ENCODE measurements around the gene TP53I13. TPM values are rescaled to one million over a fixed set of nuclear protein-coding genes. Genes with fewer than 3 reads are reported as not detected.
A peak's percentile ranks its signal among the peaks of the same experiment; 100 is the strongest.
"Not testable (repeated sequence)": the region's sequence is repeated elsewhere in the genome, so short reads cannot be mapped to it uniquely, and the experiment has no call there.

Gene TP53I13, protein sequence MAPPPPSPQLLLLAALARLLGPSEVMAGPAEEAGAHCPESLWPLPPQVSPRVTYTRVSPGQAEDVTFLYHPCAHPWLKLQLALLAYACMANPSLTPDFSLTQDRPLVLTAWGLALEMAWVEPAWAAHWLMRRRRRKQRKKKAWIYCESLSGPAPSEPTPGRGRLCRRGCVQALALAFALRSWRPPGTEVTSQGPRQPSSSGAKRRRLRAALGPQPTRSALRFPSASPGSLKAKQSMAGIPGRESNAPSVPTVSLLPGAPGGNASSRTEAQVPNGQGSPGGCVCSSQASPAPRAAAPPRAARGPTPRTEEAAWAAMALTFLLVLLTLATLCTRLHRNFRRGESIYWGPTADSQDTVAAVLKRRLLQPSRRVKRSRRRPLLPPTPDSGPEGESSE
- 42.9 and 45.8 TPM in 2 replicates for total RNA-seq (2014; rRNA removed; shearing (Covaris generic))

DNA sequence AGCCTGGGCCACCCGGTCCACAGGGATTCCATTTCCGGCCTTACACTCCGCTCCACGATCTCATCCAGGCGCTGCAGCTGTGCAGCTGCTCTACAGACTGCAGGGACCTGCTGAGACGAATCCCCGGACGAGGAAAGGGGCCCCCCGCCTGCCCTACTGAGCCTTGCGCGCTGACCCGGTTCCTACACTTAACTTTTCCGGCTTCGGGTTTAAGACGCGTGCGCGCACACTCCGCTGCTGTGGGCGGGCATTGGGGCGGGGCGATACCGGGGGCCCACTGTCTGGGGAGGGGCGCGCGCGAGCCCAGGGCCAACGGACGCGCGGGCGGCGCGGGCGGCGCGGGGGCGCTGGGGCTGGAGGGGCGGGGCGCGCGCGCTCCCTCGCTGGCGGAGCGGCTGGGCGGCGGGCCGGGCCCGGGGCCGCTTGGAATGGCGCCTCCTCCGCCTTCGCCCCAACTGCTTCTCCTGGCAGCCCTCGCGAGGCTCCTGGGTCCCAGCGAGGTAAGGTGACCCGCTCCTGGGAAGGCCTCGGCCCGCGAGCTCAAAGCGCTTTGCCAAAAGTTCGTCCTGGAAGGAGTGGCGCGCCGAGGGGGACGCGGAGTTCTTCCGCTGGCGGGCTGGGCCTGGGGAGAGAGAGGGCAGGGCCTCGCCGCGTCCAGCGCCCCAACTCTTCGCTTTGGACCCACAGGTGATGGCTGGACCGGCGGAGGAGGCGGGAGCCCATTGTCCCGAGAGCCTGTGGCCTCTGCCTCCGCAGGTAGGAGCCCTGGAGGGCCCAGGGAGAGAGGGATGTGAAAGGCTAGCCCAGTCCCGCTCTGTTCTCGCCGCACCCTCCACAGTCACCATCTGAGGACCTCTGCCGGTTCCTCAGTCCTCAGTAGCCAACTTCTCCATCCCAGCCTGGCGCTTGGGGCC lies at the start of gene TP53I13:
Gene TP53I13 (plus strand): TSS at position 371 of the 914 bp plus-strand sequence. CDS start 58 bp downstream, at position 429.
- peak within 1 kb of the TSS; percentile 78 for H3K4me3 ChIP-seq (ENCODE audit: insufficient read depth, low read depth, low read length)
- DNase-seq, result peak; percentile 98
- H3K27me3 ChIP-seq (ENCODE audit: control insufficient read depth, insufficient read depth, low read length), result peaks cover 36% of the 10 kb centered on the region
- H3K36me3 ChIP-seq (replicated peaks; ENCODE audit: control insufficient read depth, insufficient read depth, low read length), result no peaks in the 10 kb centered on the region; the same call in 1 of the 2 replicates

DNA sequence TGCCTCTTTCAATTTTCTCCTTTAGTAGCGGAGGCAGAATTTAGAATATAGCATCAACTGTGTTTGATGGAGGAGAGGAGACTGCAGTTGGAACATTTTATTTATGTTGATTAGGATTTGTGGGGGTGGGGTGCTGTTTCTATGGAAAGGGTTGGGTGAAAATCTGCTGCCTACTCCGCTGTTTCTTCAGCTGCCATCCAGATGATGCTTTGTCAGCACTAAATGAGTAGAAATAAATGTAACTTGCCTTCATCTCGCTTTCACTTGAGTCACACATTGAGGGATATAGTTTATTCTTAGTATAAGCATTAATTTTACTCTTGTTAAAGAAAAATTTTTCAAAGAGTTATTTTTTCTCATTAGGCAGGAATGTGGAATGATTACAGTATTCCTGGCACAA lies 43.8 kb upstream of the TP53I13 start:
- no peaks in the 10 kb centered on the region for H3K27me3 ChIP-seq (ENCODE audit: control insufficient read depth, insufficient read depth, low read length)
- H3K36me3 ChIP-seq (replicated peaks; ENCODE audit: control insufficient read depth, insufficient read depth, low read length), result peaks cover 4% of the 10 kb centered on the region
- DNase-seq, result no peak
- H3K4me3 ChIP-seq (ENCODE audit: insufficient read depth, low read depth, low read length), result no peak overlapping the region

DNA sequence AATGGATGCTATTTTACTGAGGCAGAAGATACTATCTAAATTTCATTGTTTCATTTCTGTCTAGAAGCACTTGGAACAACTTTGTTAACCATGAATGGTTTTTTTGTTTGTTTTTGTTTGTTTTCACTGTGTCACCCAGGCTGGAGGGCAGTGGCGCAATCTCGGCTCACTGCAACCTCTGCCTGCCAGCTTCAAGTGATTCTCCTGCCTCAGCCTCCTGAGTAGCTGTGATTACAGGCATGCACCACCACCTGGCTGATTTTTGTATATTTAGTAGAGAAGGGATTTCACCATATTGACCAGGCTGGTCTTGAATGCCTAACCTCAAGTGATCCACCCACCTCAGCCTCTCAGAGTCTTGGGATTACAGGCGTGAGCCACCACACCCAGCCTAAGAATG lies 42.2 kb upstream of the TP53I13 start:
- H3K4me3 ChIP-seq (ENCODE audit: insufficient read depth, low read depth, low read length), result no peak overlapping the region
- no peaks in the 10 kb centered on the region for H3K27me3 ChIP-seq (ENCODE audit: control insufficient read depth, insufficient read depth, low read length)
- H3K36me3 ChIP-seq (replicated peaks; ENCODE audit: control insufficient read depth, insufficient read depth, low read length), result peaks cover 9% of the 10 kb centered on the region
- no peak for DNase-seq

DNA sequence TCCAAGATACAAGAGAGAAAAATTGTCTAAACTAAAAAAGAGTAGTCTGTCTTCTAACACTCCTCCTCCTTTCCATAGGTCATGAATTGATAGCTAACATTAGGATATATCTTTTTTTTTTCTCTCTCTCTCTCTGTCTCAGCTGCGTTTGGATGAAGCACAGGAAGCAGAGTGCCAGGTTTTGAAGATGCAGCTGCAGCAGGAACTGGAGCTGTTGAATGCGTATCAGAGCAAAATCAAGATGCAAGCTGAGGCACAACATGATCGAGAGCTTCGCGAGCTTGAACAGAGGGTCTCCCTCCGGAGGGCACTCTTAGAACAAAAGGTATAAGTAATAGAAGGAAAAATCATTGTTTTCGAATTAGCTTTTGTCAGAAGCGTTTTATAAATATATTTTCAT lies 34.5 kb upstream of the TP53I13 start:
- peaks cover 15% of the 10 kb centered on the region for H3K36me3 ChIP-seq (replicated peaks; ENCODE audit: control insufficient read depth, insufficient read depth, low read length)
- no peak for DNase-seq
- H3K4me3 ChIP-seq (ENCODE audit: insufficient read depth, low read depth, low read length), result no peak overlapping the region
- no peaks in the 10 kb centered on the region for H3K27me3 ChIP-seq (ENCODE audit: control insufficient read depth, insufficient read depth, low read length)

DNA sequence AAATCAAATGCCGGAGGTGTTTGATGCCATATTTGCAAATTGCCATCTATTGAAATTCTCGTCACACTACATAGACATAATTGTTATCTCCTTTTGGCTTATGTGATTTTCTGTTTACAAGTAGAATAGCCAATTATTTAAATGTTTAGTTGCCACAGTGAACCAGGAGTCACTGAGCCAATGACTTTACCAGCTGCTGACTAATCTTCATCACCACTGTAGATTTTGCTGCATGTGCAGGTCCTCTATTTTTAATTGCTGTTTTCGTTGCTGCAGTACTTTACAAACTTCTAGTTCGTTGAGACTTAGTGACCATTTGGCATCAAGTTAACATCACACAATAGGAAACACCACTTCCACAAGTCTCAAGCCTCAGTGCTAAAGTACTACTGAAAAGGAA lies 24.4 kb upstream of the TP53I13 start:
- H3K36me3 ChIP-seq (replicated peaks; ENCODE audit: control insufficient read depth, insufficient read depth, low read length), result peaks cover 9% of the 10 kb centered on the region
- DNase-seq, result no peak

DNA sequence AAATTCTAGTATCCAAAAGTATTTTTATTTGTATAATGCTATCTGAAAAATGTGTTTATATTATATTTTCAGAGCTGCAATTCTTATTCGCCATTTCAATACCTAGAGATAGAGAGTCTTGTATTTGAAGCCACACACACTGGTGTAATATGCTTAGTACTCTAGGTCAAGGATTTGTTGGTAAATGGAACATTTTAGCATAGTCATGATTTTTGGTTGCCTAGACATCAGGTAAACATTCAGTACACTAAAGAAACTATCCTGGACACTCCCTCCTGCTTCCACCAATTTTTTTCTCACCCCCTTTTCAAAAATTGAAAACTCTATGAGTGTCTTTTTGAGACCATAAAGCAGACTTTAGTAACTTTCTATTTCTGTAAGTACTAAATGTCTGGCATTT lies 22.4 kb upstream of the TP53I13 start:
- DNase-seq, result no peak
- Histone ChIP-seq H3K4me3 (ENCODE audit: insufficient read depth, low read depth, low read length) (no peak overlapping the region), H3K27me3 (ENCODE audit: control insufficient read depth, insufficient read depth, low read length) (no peaks in the 10 kb centered on the region), H3K36me3 (replicated peaks; ENCODE audit: control insufficient read depth, insufficient read depth, low read length) (peaks cover 9% of the 10 kb centered on the region)

More for the DNA sequence above, 24.4 kb upstream of the TP53I13 start:
- H3K27me3 ChIP-seq (ENCODE audit: control insufficient read depth, insufficient read depth, low read length), result no peaks in the 10 kb centered on the region
- no peak overlapping the region for H3K4me3 ChIP-seq (ENCODE audit: insufficient read depth, low read depth, low read length)

DNA sequence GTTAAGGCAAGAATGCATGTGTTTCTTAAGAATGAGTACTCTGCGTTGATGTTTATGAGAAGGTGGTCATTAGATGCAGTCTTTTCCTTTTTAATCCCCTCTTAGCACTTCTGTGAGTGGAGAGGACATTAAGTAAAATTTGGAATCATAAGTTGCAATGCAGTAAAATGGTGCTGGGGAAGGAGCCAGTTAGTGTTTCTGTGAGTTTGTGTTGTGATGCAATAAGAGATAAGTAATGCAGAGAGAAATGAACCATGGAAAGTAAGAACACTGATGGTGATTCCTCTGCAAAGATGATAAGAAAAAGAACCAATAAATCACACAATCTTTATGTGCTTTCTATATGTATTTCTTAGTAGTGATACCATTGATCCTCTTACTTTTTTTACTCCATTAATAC lies 21.7 kb upstream of the TP53I13 start:
- peaks cover 9% of the 10 kb centered on the region for H3K36me3 ChIP-seq (replicated peaks; ENCODE audit: control insufficient read depth, insufficient read depth, low read length)
- no peaks in the 10 kb centered on the region for H3K27me3 ChIP-seq (ENCODE audit: control insufficient read depth, insufficient read depth, low read length)
- DNase-seq, result no peak
- H3K4me3 ChIP-seq (ENCODE audit: insufficient read depth, low read depth, low read length), result no peak overlapping the region

DNA sequence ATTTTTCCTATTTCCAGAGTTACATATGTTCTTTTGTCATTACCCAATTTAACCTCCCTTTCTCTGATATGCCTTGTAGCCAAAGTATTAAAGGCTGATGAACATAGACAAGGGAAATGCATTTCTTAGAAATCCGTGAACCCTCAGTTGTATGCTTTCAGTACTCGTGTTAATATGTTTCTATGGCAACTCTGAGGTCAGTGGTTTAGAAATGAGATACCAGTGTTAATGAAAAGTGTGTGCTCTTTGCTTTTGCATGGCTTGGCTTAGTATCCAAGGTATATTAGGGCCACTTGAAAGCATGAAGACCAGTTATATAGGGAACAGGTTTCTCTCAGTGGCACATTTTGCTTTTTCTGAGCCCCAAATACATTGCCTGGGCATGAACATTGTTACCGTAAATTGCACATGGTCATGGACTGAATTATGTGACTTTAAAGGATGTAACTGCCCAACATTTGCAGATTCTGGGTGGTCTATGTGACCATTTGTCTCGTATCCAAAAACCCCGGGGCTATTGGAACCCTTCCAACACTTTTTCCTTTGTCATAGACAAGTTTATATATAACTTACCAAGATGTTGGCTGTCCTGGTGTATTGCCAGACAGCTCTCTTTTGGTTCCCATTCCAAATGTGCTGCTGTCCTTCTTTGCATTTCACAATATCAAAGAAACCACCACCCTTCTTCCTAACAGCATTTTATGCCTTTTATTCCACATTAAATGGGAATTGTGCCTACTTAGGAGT lies 19.2 kb upstream of the TP53I13 start:
- Histone ChIP-seq H3K27me3 (ENCODE audit: control insufficient read depth, insufficient read depth, low read length) (no peaks in the 10 kb centered on the region), H3K4me3 (ENCODE audit: insufficient read depth, low read depth, low read length) (no peak overlapping the region)

DNA sequence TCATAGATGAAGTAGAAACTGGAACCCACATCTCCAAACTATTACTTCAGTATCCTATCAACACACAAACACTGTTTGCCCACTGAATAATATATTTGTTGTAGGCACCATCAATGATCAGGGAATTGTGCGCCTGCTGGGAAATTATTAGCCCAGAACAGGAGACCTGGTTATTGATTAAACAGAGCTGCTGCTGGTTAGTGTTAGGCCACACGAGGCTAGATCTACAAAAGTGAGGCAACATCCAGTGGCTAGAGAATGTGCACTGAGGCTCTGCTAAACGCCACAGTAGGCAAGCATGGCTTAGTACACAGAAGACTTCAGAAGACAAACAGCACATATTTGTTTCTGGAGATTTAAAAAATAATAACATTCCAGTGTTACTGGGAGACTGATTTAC lies 12.7 kb upstream of the TP53I13 start:
- no peaks in the 10 kb centered on the region for H3K27me3 ChIP-seq (ENCODE audit: control insufficient read depth, insufficient read depth, low read length)
- H3K4me3 ChIP-seq (ENCODE audit: insufficient read depth, low read depth, low read length), result no peak overlapping the region
- no peaks in the 10 kb centered on the region for H3K36me3 ChIP-seq (replicated peaks; ENCODE audit: control insufficient read depth, insufficient read depth, low read length)
- DNase-seq, result no peak

More for the DNA sequence above, 19.2 kb upstream of the TP53I13 start:
- H3K36me3 ChIP-seq (replicated peaks; ENCODE audit: control insufficient read depth, insufficient read depth, low read length), result peaks cover 1% of the 10 kb centered on the region
- DNase-seq, result no peak

DNA sequence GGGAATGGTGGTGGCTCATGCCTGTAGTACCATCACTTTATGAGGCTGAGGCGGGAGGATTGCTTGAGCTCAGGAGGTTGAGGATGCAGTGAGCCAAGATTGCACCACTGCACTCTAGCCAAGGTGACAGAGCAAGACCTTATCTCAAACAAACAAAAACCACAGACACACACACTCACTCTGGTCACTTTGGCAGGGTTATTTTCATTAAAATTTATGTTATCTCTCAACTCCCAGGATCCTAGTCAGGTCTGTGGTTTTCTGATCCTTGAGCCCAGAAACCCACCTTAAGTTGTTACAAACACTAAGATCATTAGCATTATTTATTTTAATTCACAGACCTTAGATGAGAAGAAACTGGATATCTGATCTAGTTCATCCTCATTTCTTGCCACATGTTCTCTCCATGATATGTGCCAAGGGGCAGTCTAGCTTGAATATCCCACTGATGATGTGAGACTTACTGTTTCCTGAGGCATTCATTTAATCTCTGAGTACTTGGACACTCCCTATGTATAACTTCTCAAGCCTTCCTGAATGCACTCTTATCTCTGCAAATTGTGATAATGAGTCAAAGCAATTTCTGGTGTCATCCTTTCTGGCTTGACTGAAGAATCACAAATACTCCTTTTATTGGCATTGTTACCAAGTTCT lies 11.3 kb upstream of the TP53I13 start:
- no peak overlapping the region for H3K4me3 ChIP-seq (ENCODE audit: insufficient read depth, low read depth, low read length)
- DNase-seq, result no peak
- H3K27me3 ChIP-seq (ENCODE audit: control insufficient read depth, insufficient read depth, low read length), result no peaks in the 10 kb centered on the region; the same call in 1 of the 2 replicates
- H3K36me3 ChIP-seq (replicated peaks; ENCODE audit: control insufficient read depth, insufficient read depth, low read length), result no peaks in the 10 kb centered on the region

DNA sequence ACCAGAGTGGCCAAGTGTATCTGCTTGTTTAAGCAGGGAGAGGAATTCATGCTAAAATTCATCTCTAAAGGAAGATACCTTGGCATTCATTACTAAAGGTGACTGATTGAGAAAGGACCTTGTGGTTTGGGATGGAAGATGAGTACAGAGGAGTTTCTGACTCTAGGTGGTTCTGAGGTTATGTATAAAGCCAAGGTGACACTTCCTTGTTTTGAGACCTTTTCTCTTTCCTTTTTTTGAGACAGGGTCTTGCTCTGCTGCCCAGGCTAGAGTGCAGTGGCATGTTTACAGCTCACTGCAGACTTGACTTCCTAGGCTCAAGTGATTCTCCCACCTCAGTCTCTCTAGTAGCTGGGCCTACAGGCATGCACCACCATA lies 10.8 kb upstream of the TP53I13 start:
- Histone ChIP-seq H3K36me3 (replicated peaks; ENCODE audit: control insufficient read depth, insufficient read depth, low read length) (no peaks in the 10 kb centered on the region), H3K4me3 (ENCODE audit: insufficient read depth, low read depth, low read length) (no peak overlapping the region), H3K27me3 (ENCODE audit: control insufficient read depth, insufficient read depth, low read length) (no peaks in the 10 kb centered on the region; the same call in 1 of the 2 replicates)
- DNase-seq, result no peak

DNA sequence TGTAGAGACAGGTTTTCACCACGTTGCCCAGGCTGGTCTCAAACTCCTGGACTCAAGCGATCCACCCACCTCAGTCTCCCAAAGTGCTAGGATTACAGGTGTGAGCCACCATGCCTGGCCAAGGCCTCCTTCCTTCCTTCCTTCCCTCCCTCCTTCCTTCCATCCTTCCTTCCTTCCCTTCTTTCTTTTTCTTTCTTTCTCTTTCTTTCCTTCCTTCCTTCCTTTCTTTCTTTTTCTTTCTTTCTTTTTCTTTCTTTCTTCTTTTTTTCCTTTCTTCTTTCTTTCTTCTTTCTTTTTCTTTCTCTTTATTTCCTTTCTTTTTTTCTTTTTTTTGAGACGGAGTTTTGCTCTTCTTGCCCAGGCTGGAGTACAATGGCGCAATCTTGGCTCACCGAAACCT lies 10.4 kb upstream of the TP53I13 start:
- not testable (repeated sequence) for H3K4me3 ChIP-seq (ENCODE audit: insufficient read depth, low read depth, low read length); H3K36me3 ChIP-seq (replicated peaks; ENCODE audit: control insufficient read depth, insufficient read depth, low read length); DNase-seq; H3K27me3 ChIP-seq (ENCODE audit: control insufficient read depth, insufficient read depth, low read length)

DNA sequence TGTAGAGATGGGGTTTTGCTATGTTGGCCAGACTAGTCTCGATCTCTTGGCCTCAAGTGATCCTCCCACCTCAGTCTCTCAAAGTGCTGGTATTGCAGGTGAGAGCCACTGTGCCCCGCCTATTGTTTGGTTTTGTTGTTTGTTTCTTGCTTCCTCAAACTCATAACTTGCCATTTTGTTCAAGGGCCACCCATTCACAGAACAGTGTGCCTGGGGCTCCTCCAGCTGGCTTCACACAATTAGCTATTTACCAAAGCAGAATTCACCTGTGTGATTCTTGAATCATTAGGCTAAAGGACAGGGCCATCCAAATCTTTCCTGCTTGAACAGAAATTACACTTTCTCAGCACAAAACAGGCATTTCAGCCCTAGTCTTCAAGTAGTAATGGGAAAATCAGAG lies 8.9 kb upstream of the TP53I13 start:
- no peak overlapping the region for H3K4me3 ChIP-seq (ENCODE audit: insufficient read depth, low read depth, low read length)
- peaks cover under 1% of the 10 kb centered on the region for H3K27me3 ChIP-seq (ENCODE audit: control insufficient read depth, insufficient read depth, low read length)
- no peak for DNase-seq
- H3K36me3 ChIP-seq (replicated peaks; ENCODE audit: control insufficient read depth, insufficient read depth, low read length), result no peaks in the 10 kb centered on the region

DNA sequence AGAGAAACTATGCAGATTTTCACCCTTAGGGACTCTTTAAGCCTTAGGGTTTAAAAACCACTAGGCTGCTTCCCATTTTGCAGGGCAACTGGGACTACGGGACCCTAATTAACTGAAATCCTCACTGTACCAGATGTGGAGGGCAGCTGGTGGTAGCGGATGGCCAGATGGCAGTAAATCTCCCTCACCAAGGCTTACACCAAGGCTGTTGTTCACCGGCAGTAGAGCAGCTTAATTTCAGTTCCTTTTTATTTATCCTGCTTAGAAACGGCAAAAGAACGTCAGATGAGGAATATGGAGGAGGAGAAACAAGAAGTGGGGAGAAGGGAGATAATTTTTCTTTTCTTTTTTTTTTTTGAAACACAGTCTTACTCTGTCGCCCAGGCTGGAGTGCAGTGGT lies 8.2 kb upstream of the TP53I13 start:
- no peaks in the 10 kb centered on the region for H3K36me3 ChIP-seq (replicated peaks; ENCODE audit: control insufficient read depth, insufficient read depth, low read length)
- H3K27me3 ChIP-seq (ENCODE audit: control insufficient read depth, insufficient read depth, low read length), result peaks cover 3% of the 10 kb centered on the region
- DNase-seq, result no peak
- no peak overlapping the region for H3K4me3 ChIP-seq (ENCODE audit: insufficient read depth, low read depth, low read length)
